H1 (cell line): ENCODE data around the gene BRIP1. TPM values are rescaled to one million over a fixed set of nuclear protein-coding genes. Genes with fewer than 3 reads are reported as not detected.

ENCODE experiments used
- CTCF ChIA-PET: fragments of 300-600 bp; sonication (Branson Sonifier 250); formaldehyde crosslinking; loops from one replicate; lab custom pipeline; 2021; ENCODE audit not compliant: partially characterized antibody; lab: Charles Lee
- POLR2A ChIA-PET: fragments of 300-600 bp; sonication (Branson Sonifier 250); formaldehyde crosslinking; loops from one replicate; lab custom pipeline; 2021; ENCODE audit warnings: inconsistent platforms; ENCODE audit not compliant: partially characterized antibody; lab: Charles Lee
- DNase-seq, 2 experiments: peaks; one replicate each; pipeline versions ENCODE4 v3.0.0 to v3.0.0-alpha.2; 2010 to 2022; ENCODE audit warnings: low spot score in 2 of 2, low read depth in 1 of 2, mixed read lengths in 1 of 2
- FAIRE-seq: peaks from 2 replicates; lab custom pipeline; 2011; peaks lifted over from hg19 to GRCh38; lab: Jason Lieb, UNC
- H2AFZ ChIP-seq: 2 replicates; pipeline ENCODE4 v1.8.1; 2012; ENCODE audit warnings: low read length, inconsistent platforms
- H2AK5ac ChIP-seq: 2 replicates; pipeline ENCODE4 v1.6.1; 2013; ENCODE audit warnings: low read depth, low read length
- H2BK120ac ChIP-seq: replicated peaks from 2 replicates; pipeline ENCODE3; 2013; ENCODE audit warnings: low read depth, low read length, inconsistent platforms
- H2BK12ac ChIP-seq: 2 replicates; pipeline ENCODE4 v1.6.1; 2013; ENCODE audit warnings: low read depth, low read length
- H2BK15ac ChIP-seq: 2 replicates; pipeline ENCODE4 v1.6.1; 2013; ENCODE audit warnings: low read length
- H2BK20ac ChIP-seq: 2 replicates; pipeline ENCODE4 v1.6.1; 2013; ENCODE audit warnings: low read length
- H2BK5ac ChIP-seq: 2 replicates; pipeline ENCODE4 v1.6.1; 2013; ENCODE audit warnings: low read depth, low read length
- H3K14ac ChIP-seq: 2 replicates; pipeline ENCODE4 v1.6.1; 2013; ENCODE audit warnings: inconsistent platforms; ENCODE audit not compliant: insufficient read length
- H3K18ac ChIP-seq: 2 replicates; pipeline ENCODE4 v1.6.1; 2013; ENCODE audit warnings: low read length; ENCODE audit errors: extremely low read depth
- H3K23ac ChIP-seq: 2 replicates; pipeline ENCODE4 v1.6.1; 2013; ENCODE audit warnings: inconsistent platforms; ENCODE audit not compliant: insufficient read length
- H3K23me2 ChIP-seq: 2 replicates; pipeline ENCODE4 v1.6.1; 2013; ENCODE audit warnings: low read depth, low read length
- H3K27ac ChIP-seq: 2 replicates; pipeline ENCODE4 v1.6.1; 2011; ENCODE audit warnings: low read depth, low read length, inconsistent platforms
- H3K27me3 ChIP-seq, 4 experiments: replicated peaks in 1 of 4; 1 replicate in 1 of 4; 2 replicates in 3 of 4; pipeline versions ENCODE4 v1.6.1 to v1.8.1; 2011 to 2013; ENCODE audit warnings: low read length in 3 of 4, mild to moderate bottlenecking in 3 of 4, inconsistent platforms in 2 of 4, mixed read lengths in 2 of 4, moderate library complexity in 1 of 4; ENCODE audit not compliant: control insufficient read depth in 3 of 4, insufficient read depth in 3 of 4; ENCODE audit errors: extremely low read depth in 1 of 4
- H3K36me3 ChIP-seq, 4 experiments: 2 replicates each; pipeline versions ENCODE4 v1.6.1 to v1.8.1; 2011 to 2013; ENCODE audit warnings: mild to moderate bottlenecking in 4 of 4, low read length in 3 of 4, moderate library complexity in 2 of 4, control low read depth in 1 of 4, inconsistent platforms in 1 of 4; ENCODE audit not compliant: insufficient read depth in 4 of 4, control insufficient read depth in 2 of 4
- H3K4ac ChIP-seq: replicated peaks from 2 replicates; pipeline ENCODE3; 2013; ENCODE audit warnings: low read length, low read depth, mixed read lengths, inconsistent platforms; ENCODE audit not compliant: insufficient read length
- H3K4me1 ChIP-seq, 4 experiments: replicated peaks in 1 of 4; 1 replicate in 1 of 4; 2 replicates in 3 of 4; pipeline versions ENCODE4 v1.6.1 to v1.8.1; 2011 to 2013; ENCODE audit warnings: low read length in 3 of 4, inconsistent platforms in 2 of 4, mixed read lengths in 1 of 4; ENCODE audit not compliant: insufficient read depth in 4 of 4, control insufficient read depth in 3 of 4
- H3K4me2 ChIP-seq, 2 experiments: 2 replicates each; pipeline versions ENCODE4 v1.6.1 to v1.8.1; 2011 to 2013; ENCODE audit warnings: low read depth in 2 of 2, low read length in 2 of 2, control low read depth in 1 of 2, inconsistent platforms in 1 of 2, mild to moderate bottlenecking in 1 of 2; ENCODE audit not compliant: insufficient read depth in 1 of 2
- H3K4me3 ChIP-seq, 4 experiments: fragments of 200-600, 300-600 bp in 1 of 4; sonication (generic), shearing (Covaris generic), sonication (Bioruptor Twin) in 1 of 4; 2 replicates each; pipeline versions ENCODE4 v1.5.1 to v1.8.1; 2011 to 2016; ENCODE audit warnings: low read length in 4 of 4, low read depth in 3 of 4, control low read depth in 2 of 4, inconsistent platforms in 2 of 4, mild to moderate bottlenecking in 2 of 4, mixed read lengths in 1 of 4, moderate library complexity in 1 of 4; ENCODE audit not compliant: insufficient read depth in 2 of 4; ENCODE audit errors: extremely low read depth in 1 of 4
- H3K56ac ChIP-seq: replicated peaks from 2 replicates; pipeline ENCODE3; 2013; ENCODE audit warnings: low read depth, mild to moderate bottlenecking, mixed read lengths, low read length, inconsistent platforms; ENCODE audit not compliant: insufficient read length
- H3K79me1 ChIP-seq: 2 replicates; pipeline ENCODE4 v1.6.1; 2013; ENCODE audit warnings: low read depth, low read length, control low read depth
- H3K79me2 ChIP-seq, 2 experiments: 2 replicates each; pipeline versions ENCODE4 v1.6.1 to v1.8.1; 2012 to 2013; ENCODE audit warnings: low read length in 2 of 2, mild to moderate bottlenecking in 2 of 2, inconsistent platforms in 1 of 2; ENCODE audit not compliant: insufficient read depth in 2 of 2, control insufficient read depth in 1 of 2
- H3K9ac ChIP-seq, 4 experiments: replicated peaks in 1 of 4; 1 replicate in 1 of 4; 2 replicates in 3 of 4; pipeline versions ENCODE4 v1.6.1 to v1.8.1; 2011 to 2013; ENCODE audit warnings: low read depth in 3 of 4, low read length in 3 of 4, control low read depth in 2 of 4, mild to moderate bottlenecking in 2 of 4, moderate library complexity in 2 of 4, inconsistent platforms in 1 of 4; ENCODE audit errors: extremely low read depth in 1 of 4
- H3K9me3 ChIP-seq, 2 experiments: 2 replicates each; pipeline versions ENCODE4 v1.6.1 to v1.8.1; 2012 to 2013; ENCODE audit warnings: mild to moderate bottlenecking in 2 of 2, moderate library complexity in 2 of 2, control low read depth in 1 of 2, inconsistent platforms in 1 of 2, low read depth in 1 of 2, low read length in 1 of 2, mixed read lengths in 1 of 2; ENCODE audit not compliant: insufficient read depth in 2 of 2
- H4K20me1 ChIP-seq, 2 experiments: replicated peaks in 1 of 2; 2 replicates each; pipeline versions ENCODE3 to v1.8.1; 2011 to 2013; ENCODE audit warnings: inconsistent platforms in 2 of 2, low read length in 2 of 2, mild to moderate bottlenecking in 1 of 2; ENCODE audit not compliant: insufficient read depth in 2 of 2, control insufficient read depth in 1 of 2
- H4K5ac ChIP-seq: 2 replicates; pipeline ENCODE4 v1.6.1; 2013; ENCODE audit warnings: low read length, low read depth, mixed read lengths, inconsistent platforms; ENCODE audit not compliant: insufficient read length
- H4K8ac ChIP-seq: 2 replicates; pipeline ENCODE4 v1.8.0; 2013; ENCODE audit warnings: mild to moderate bottlenecking, moderate library complexity, low read length, inconsistent platforms; ENCODE audit not compliant: insufficient read depth; ENCODE audit errors: extremely low read depth
- H4K91ac ChIP-seq: replicated peaks from 2 replicates; pipeline ENCODE3; 2013; ENCODE audit warnings: low read length, mixed read lengths, inconsistent platforms; ENCODE audit not compliant: insufficient read length
- BACH1 ChIP-seq: IDR thresholded peaks from 2 replicates; pipeline ENCODE4 v1.6.1; 2012; ENCODE audit warnings: low read length, improper control_type of control experiment
- CREB1 ChIP-seq: IDR thresholded peaks from 2 replicates; pipeline ENCODE4 v1.6.1; 2012; ENCODE audit warnings: inconsistent platforms
- CTCF ChIP-seq, 3 experiments: IDR thresholded peaks; 1 replicate in 2 of 3; 2 replicates in 1 of 3; pipeline versions ENCODE4 v1.5.1 to v1.6.1; 2011; ENCODE audit warnings: low read length in 3 of 3, mild to moderate bottlenecking in 3 of 3, inconsistent platforms in 2 of 3, low read depth in 1 of 3, moderate library complexity in 1 of 3; ENCODE audit not compliant: insufficient read depth in 1 of 3; ENCODE audit errors: control extremely low read depth in 1 of 3
- EP300 ChIP-seq, 2 experiments: IDR thresholded peaks; 1 replicate in 1 of 2; 2 replicates in 1 of 2; pipeline ENCODE4 v1.6.1; 2011 to 2012; ENCODE audit warnings: low read depth in 2 of 2, low read length in 2 of 2, mild to moderate bottlenecking in 2 of 2, borderline replicate concordance in 1 of 2, inconsistent platforms in 1 of 2, moderate library complexity in 1 of 2
- NRF1 ChIP-seq: IDR thresholded peaks from 2 replicates; pipeline ENCODE4 v1.6.1; 2011; ENCODE audit warnings: mild to moderate bottlenecking, low read depth, low read length, improper control_type of control experiment
- POU5F1 ChIP-seq: IDR thresholded peaks from 2 replicates; pipeline ENCODE4 v1.6.1; 2011; ENCODE audit warnings: low read depth, mild to moderate bottlenecking, low read length, moderate library complexity
- RBBP5 ChIP-seq: IDR thresholded peaks from 2 replicates; pipeline ENCODE4 v1.7.1; 2012; ENCODE audit warnings: low read depth, mild to moderate bottlenecking, inconsistent platforms, low read length, moderate library complexity, borderline replicate concordance
- RNF2 ChIP-seq: fragments of 200-900, 300-1000 bp; sonication (generic); IDR thresholded peaks from 2 replicates; pipeline ENCODE4 v1.7.1; 2016; ENCODE audit warnings: borderline replicate concordance, low read depth, mild to moderate bottlenecking, antibody characterized with exemption, low read length; ENCODE audit not compliant: poor library complexity, severe bottlenecking; ENCODE audit errors: missing control alignments
- SIRT6 ChIP-seq: IDR thresholded peaks from one replicate; pipeline ENCODE4 v1.7.1; 2012; ENCODE audit warnings: low read length, inconsistent platforms
- SUZ12 ChIP-seq: fragments of 200-600 bp; sonication (generic); IDR thresholded peaks from 2 replicates; pipeline ENCODE4 v1.6.1; 2012; ENCODE audit warnings: mild to moderate bottlenecking, inconsistent platforms, low read length, moderate library complexity, mixed read lengths
- whole genome bisulfite sequencing, 2 experiments: shearing (Covaris generic) in 1 of 2; methylation state at CpG; one replicate each; pipeline versions ENCODE4 v1.1.6 to v1.1.7; 2013 to 2015; ENCODE audit warnings: low lambda C conversion rate in 2 of 2, mixed read lengths in 2 of 2, inconsistent platforms in 1 of 2, low coverage in 1 of 2, missing lambda C conversion rate in 1 of 2; ENCODE audit not compliant: insufficient replicate concordance in 2 of 2, insufficient coverage in 1 of 2, insufficient read length in 1 of 2; ENCODE audit errors: extremely low coverage in 1 of 2, missing lambda C conversion rate in 1 of 2; 5-methylcytosine and 5-hydroxymethylcytosine counted together
- polyA plus RNA-seq, 7 experiments: library from polyadenylated mRNA; depleted of rRNA in 3 of 7; stranded (reverse) in 5 of 7; unstranded in 2 of 7; fragments of >200 nt in 5 of 7; fragments of 200-250 nt in 2 of 7; gene quantifications; 1 replicate in 5 of 7; 2 replicates in 1 of 7; 4 replicates in 1 of 7; pipeline versions ENCODE4 v1.2.1 to v1.2.3, GENCODE V29; 2011 to 2013; ENCODE audit warnings: missing spikeins in 2 of 7, mixed read lengths in 2 of 7
- total RNA-seq: library from RNA; stranded (reverse); fragmentation: NEBNext Ultra II Directional; extraction: Animal tissue kit (Norgen Biotek cat#: 25700); gene quantifications from 2 replicates; pipeline ENCODE4 v1.2.1, GENCODE V29; 2021

BRIP1 gene
- total and polyA plus RNA-seq, 2 of the 8 experiments (the other 6 are each of a cell fraction or from before 2014, with no cell fraction given) = 5.8 to 19.2 TPM

- CTCF ChIA-PET = no interaction called here
- Histone ChIP-seq H3K27me3 (no peaks in the 10 kb centered on the region), H2BK5ac (no peak overlapping the region), H3K9ac (no peak overlapping the region), H2BK12ac (no peak overlapping the region), H3K4me1 (no peaks in the 10 kb centered on the region), H3K4ac (no peak overlapping the region), H3K4me3 (no peak overlapping the region), H3K9me3 (no peaks in the 10 kb centered on the region), H3K14ac (no peak overlapping the region), H3K4me2 (no peak overlapping the region), H3K79me1 (no peaks in the 10 kb centered on the region), H3K18ac (no peak overlapping the region), H2AFZ (no peak overlapping the region), H3K36me3 (peaks cover 6 to 51% (median 27%) of the 10 kb centered on the region in 4 experiments; a peak in 7 of 8 replicates), H3K27ac (no peak overlapping the region), H3K56ac (no peak overlapping the region), H2BK20ac (no peak overlapping the region), H4K5ac (no peak overlapping the region), H3K79me2 (no peaks in the 10 kb centered on the region), H4K20me1 (peaks cover 0 to 3% of the 10 kb centered on the region in 2 experiments), H3K23ac (no peak overlapping the region), H3K23me2 (no peaks in the 10 kb centered on the region), H2AK5ac (no peak overlapping the region), H2BK15ac (no peak overlapping the region), H2BK120ac (no peak overlapping the region), H4K8ac (no peak overlapping the region), H4K91ac (no peak overlapping the region)
- DNase-seq (no peak), FAIRE-seq (no peak)
- POLR2A ChIA-PET = interaction anchor here (0.7 kb wide), 1 partner anchor 17 kb away, joined by 3 read pairs; no protein-coding TSS in a partner anchor
- WGBS, 2 experiments = 94% methylated on average over 7 of the region's 7 CpGs; no CpG with 5 or more reads in 1 of the 2 experiments
- TF ChIP-seq EP300 (IDR thresholded peaks at IDR 0.05; ENCODE audit: borderline replicate concordance in 1 of 2, low read depth in 2 of 2, low read length in 2 of 2) (no peak), CTCF (IDR thresholded peaks at IDR 0.05; ENCODE audit: control extremely low read depth in 1 of 3, insufficient read depth in 1 of 3, low read depth in 1 of 3, low read length in 3 of 3) (no peak), SUZ12 (no peak), NRF1 (no peak), CREB1 (no peak), RNF2 (no peak), RBBP5 (no peak), POU5F1 (no peak), BACH1 (no peak), SIRT6 (no peak)
These were observed 45.1 kb upstream of the BRIP1 start for GRCh38 chr17:61908292-61909037.
